Measurements from ENCODE around the gene IFNA7. TPM values are rescaled to one million over a fixed set of nuclear protein-coding genes. Genes with fewer than 3 reads are reported as not detected.
"Not testable (repeated sequence)": the region's sequence is repeated elsewhere in the genome, so short reads cannot be mapped to it uniquely, and the experiment has no call there.

Gene IFNA7
- total RNA-seq: not detected in 2 replicates
- long read RNA-seq: 0 reads

- not testable (repeated sequence) for H3K9me3 Mint-ChIP-seq; H3K27ac Mint-ChIP-seq (ENCODE audit: unreplicated experiment); DNase-seq (ENCODE audit: low read depth, low spot score); H3K4me3 Mint-ChIP-seq; H3K4me1 Mint-ChIP-seq; H3K36me3 Mint-ChIP-seq (ENCODE audit: low read depth); H3K27me3 Mint-ChIP-seq (ENCODE audit: low read depth)
Measured at GRCh38 chr9:21202105-21202504, at the start of gene IFNA7. Gene IFNA7, minus strand, starts transcription at chr9:21202205. Its CDS starts 40 bp downstream, at chr9:21202165.

GRCh38 chr9:21251638-21252037, 49.6 kb upstream of the IFNA7 start:
- no peak for TF ChIP-seq CTCF (conservative IDR thresholded peaks at IDR 0.05)
- H3K36me3 Mint-ChIP-seq (ENCODE audit: low read depth): no peaks in the 10 kb centered on the region
- peaks cover 5% of the 10 kb centered on the region for H3K4me1 Mint-ChIP-seq
- H3K9me3 Mint-ChIP-seq: no peaks in the 10 kb centered on the region
- H3K4me3 Mint-ChIP-seq: no peak overlapping the region
- DNase-seq (ENCODE audit: low read depth, low spot score): no peak
- peaks cover 18% of the 10 kb centered on the region for H3K27me3 Mint-ChIP-seq (ENCODE audit: low read depth)
- H3K27ac Mint-ChIP-seq (ENCODE audit: unreplicated experiment): no peak overlapping the region

- Mint-ChIP-seq H3K27me3 (ENCODE audit: low read depth) (peaks cover 18% of the 10 kb centered on the region), H3K9me3 (no peaks in the 10 kb centered on the region), H3K27ac (ENCODE audit: unreplicated experiment) (no peak overlapping the region), H3K4me3 (no peak overlapping the region), H3K36me3 (ENCODE audit: low read depth) (no peaks in the 10 kb centered on the region), H3K4me1 (peaks cover 5% of the 10 kb centered on the region)
- TF ChIP-seq CTCF (conservative IDR thresholded peaks at IDR 0.05): no peak
- no peak for DNase-seq (ENCODE audit: low read depth, low spot score)
Measured at GRCh38 chr9:21251190-21251589, 49.2 kb upstream of the IFNA7 start.

GRCh38 chr9:21244836-21245235, 42.8 kb upstream of the IFNA7 start:
- H3K27ac Mint-ChIP-seq (ENCODE audit: unreplicated experiment): no peak overlapping the region
- peaks cover 17% of the 10 kb centered on the region for H3K27me3 Mint-ChIP-seq (ENCODE audit: low read depth)
- H3K9me3 Mint-ChIP-seq: no peaks in the 10 kb centered on the region
- no peak overlapping the region for H3K4me3 Mint-ChIP-seq
- no peaks in the 10 kb centered on the region for H3K36me3 Mint-ChIP-seq (ENCODE audit: low read depth)
- DNase-seq (ENCODE audit: low read depth, low spot score): no peak
- H3K4me1 Mint-ChIP-seq: no peaks in the 10 kb centered on the region
- TF ChIP-seq CTCF (conservative IDR thresholded peaks at IDR 0.05): no peak

GRCh38 chr9:21239911-21240310, 37.9 kb upstream of the IFNA7 start, which contains the start of gene IFNA14:
Gene IFNA14, minus strand, starts transcription at chr9:21240005. Its CDS starts 70 bp downstream, at chr9:21239935.
- no peak for TF ChIP-seq CTCF (conservative IDR thresholded peaks at IDR 0.05)
- DNase-seq (ENCODE audit: low read depth, low spot score): no peak
- Mint-ChIP-seq H3K36me3 (ENCODE audit: low read depth) (no peaks in the 10 kb centered on the region), H3K27me3 (ENCODE audit: low read depth) (peaks cover 36% of the 10 kb centered on the region), H3K9me3 (no peaks in the 10 kb centered on the region), H3K4me3 (no peak within 1 kb of the TSS), H3K4me1 (no peaks in the 10 kb centered on the region), H3K27ac (ENCODE audit: unreplicated experiment) (no peak within 1 kb of the TSS)

- not testable (repeated sequence) for H3K4me3 Mint-ChIP-seq; H3K36me3 Mint-ChIP-seq (ENCODE audit: low read depth); H3K27ac Mint-ChIP-seq (ENCODE audit: unreplicated experiment); DNase-seq (ENCODE audit: low read depth, low spot score); H3K9me3 Mint-ChIP-seq; H3K4me1 Mint-ChIP-seq
- peaks cover 26% of the 10 kb centered on the region for H3K27me3 Mint-ChIP-seq (ENCODE audit: low read depth)
Measured at GRCh38 chr9:21236360-21236714, 34.3 kb upstream of the IFNA7 start.
